H1 (cell line): ENCODE measurements around the gene LGALS9.

Source experiments
- GTF2F1 ChIP-seq: IDR thresholded peaks from 2 replicates; pipeline ENCODE4 v1.6.1; 2012; ENCODE audit warnings: low read depth, low read length, improper control_type of control experiment, borderline replicate concordance
- HDAC6 ChIP-seq: IDR thresholded peaks from one replicate; pipeline ENCODE4 v1.7.1; 2012; ENCODE audit warnings: low read depth, mild to moderate bottlenecking, inconsistent platforms, low read length, moderate library complexity
- JUND ChIP-seq: IDR thresholded peaks from 2 replicates; pipeline ENCODE4 v1.6.1; 2011; ENCODE audit warnings: mild to moderate bottlenecking, improper control_type of control experiment, low read length
- SIN3A ChIP-seq, 2 experiments: IDR thresholded peaks in 1 of 2; conservative IDR thresholded peaks in 1 of 2; 2 replicates each; pipeline ENCODE4 v1.6.1; 2011 to 2012; ENCODE audit warnings: low read length in 2 of 2, improper control_type of control experiment in 1 of 2, low read depth in 1 of 2, mild to moderate bottlenecking in 1 of 2
- SP1 ChIP-seq: IDR thresholded peaks from 2 replicates; pipeline ENCODE4 v1.6.1; 2011; ENCODE audit warnings: low read depth, low read length
- YY1 ChIP-seq: IDR thresholded peaks from 2 replicates; pipeline ENCODE4 v1.6.1; 2011; ENCODE audit warnings: low read depth, mild to moderate bottlenecking, low read length
- ZNF274 ChIP-seq: IDR thresholded peaks from 2 replicates; pipeline ENCODE4 v1.7.0; 2012; ENCODE audit warnings: low read length, borderline replicate concordance; ENCODE audit errors: extremely low read depth
- TF ChIP-seq, protein P1 (sequence below), 3 experiments: IDR thresholded peaks; 1 replicate in 2 of 3; 2 replicates in 1 of 3; pipeline versions ENCODE4 v1.5.1 to v1.6.1; 2011; ENCODE audit warnings: low read length in 3 of 3, mild to moderate bottlenecking in 3 of 3, inconsistent platforms in 2 of 3, low read depth in 1 of 3, moderate library complexity in 1 of 3; ENCODE audit not compliant: insufficient read depth in 1 of 3; ENCODE audit errors: control extremely low read depth in 1 of 3
- TF ChIP-seq, protein P2 (sequence below): IDR thresholded peaks from 2 replicates; pipeline ENCODE4 v1.6.1; 2012; ENCODE audit warnings: inconsistent platforms
- TF ChIP-seq, protein P3 (sequence below): IDR thresholded peaks from 2 replicates; pipeline ENCODE4 v1.6.1; 2011; ENCODE audit warnings: low read length, improper control_type of control experiment
- TF ChIP-seq, protein P4 (sequence below): IDR thresholded peaks from 2 replicates; pipeline ENCODE4 v1.6.1; 2011; ENCODE audit warnings: low read depth, mild to moderate bottlenecking, low read length; ENCODE audit not compliant: insufficient read depth

DNA sequence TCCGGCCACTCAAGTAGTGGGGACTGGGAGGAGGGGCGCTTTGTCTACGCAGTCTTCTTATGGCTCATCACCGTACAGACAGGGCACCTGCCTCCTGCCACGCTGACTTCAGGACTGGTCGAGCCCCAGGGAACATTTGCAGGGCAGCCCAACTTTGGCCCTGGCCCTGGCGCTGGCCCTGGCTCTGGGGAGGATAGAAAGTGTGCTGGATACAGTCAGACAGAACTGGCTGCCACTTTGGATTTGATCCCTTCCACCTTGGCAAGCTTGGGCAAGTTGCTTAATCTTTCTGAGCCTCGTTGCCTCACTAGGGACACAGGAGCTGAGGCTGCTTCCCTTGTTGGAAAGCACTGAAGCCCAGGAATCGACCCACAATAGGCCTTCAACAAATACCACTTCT lies 13.6 kb downstream of the LGALS9 start:
- no peak for TF ChIP-seq GTF2F1
- TF ChIP-seq, protein P1, sequence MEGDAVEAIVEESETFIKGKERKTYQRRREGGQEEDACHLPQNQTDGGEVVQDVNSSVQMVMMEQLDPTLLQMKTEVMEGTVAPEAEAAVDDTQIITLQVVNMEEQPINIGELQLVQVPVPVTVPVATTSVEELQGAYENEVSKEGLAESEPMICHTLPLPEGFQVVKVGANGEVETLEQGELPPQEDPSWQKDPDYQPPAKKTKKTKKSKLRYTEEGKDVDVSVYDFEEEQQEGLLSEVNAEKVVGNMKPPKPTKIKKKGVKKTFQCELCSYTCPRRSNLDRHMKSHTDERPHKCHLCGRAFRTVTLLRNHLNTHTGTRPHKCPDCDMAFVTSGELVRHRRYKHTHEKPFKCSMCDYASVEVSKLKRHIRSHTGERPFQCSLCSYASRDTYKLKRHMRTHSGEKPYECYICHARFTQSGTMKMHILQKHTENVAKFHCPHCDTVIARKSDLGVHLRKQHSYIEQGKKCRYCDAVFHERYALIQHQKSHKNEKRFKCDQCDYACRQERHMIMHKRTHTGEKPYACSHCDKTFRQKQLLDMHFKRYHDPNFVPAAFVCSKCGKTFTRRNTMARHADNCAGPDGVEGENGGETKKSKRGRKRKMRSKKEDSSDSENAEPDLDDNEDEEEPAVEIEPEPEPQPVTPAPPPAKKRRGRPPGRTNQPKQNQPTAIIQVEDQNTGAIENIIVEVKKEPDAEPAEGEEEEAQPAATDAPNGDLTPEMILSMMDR (IDR thresholded peaks at IDR 0.05; ENCODE audit: control extremely low read depth in 1 of 3, insufficient read depth in 1 of 3, low read depth in 1 of 3, low read length in 3 of 3): no peak
- TF ChIP-seq SIN3A (conservative IDR thresholded peaks at IDR 0.05 in 1 of 2, IDR thresholded peaks at IDR 0.05 in 1 of 2; ENCODE audit: low read depth in 1 of 2, low read length in 2 of 2): no peak
- no peak for TF ChIP-seq YY1
- TF ChIP-seq, protein P2, sequence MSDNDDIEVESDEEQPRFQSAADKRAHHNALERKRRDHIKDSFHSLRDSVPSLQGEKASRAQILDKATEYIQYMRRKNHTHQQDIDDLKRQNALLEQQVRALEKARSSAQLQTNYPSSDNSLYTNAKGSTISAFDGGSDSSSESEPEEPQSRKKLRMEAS: no peak
- TF ChIP-seq HDAC6: no peak
- TF ChIP-seq, protein P3, sequence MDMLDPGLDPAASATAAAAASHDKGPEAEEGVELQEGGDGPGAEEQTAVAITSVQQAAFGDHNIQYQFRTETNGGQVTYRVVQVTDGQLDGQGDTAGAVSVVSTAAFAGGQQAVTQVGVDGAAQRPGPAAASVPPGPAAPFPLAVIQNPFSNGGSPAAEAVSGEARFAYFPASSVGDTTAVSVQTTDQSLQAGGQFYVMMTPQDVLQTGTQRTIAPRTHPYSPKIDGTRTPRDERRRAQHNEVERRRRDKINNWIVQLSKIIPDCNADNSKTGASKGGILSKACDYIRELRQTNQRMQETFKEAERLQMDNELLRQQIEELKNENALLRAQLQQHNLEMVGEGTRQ: no peak
- no peak for TF ChIP-seq ZNF274
- no peak for TF ChIP-seq SP1
- no peak for TF ChIP-seq JUND
- TF ChIP-seq, protein P4, sequence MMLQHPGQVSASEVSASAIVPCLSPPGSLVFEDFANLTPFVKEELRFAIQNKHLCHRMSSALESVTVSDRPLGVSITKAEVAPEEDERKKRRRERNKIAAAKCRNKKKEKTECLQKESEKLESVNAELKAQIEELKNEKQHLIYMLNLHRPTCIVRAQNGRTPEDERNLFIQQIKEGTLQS: no peak
